Mucosa of stomach (tissue), 1 donor: Measurements from ENCODE around the gene PSMB4.
"Not testable (repeated sequence)": the region's sequence is repeated elsewhere in the genome, so short reads cannot be mapped to it uniquely, and the experiment has no call there.

ENCODE experiments used
- H3K27me3 ChIP-seq: one replicate; pipeline ENCODE4 v1.7.0; 2013; ENCODE audit warnings: mild to moderate bottlenecking, low read length; ENCODE audit not compliant: control insufficient read depth, insufficient read depth
- H3K36me3 ChIP-seq: one replicate; pipeline ENCODE4 v1.7.0; 2013; ENCODE audit warnings: low read length; ENCODE audit not compliant: control insufficient read depth, insufficient read depth
- H3K4me1 ChIP-seq: one replicate; pipeline ENCODE4 v1.7.0; 2013; ENCODE audit warnings: mild to moderate bottlenecking, low read length; ENCODE audit not compliant: control insufficient read depth, insufficient read depth
- H3K4me3 ChIP-seq: one replicate; pipeline ENCODE4 v1.7.0; 2013; ENCODE audit warnings: low read length
- H3K9ac ChIP-seq: one replicate; pipeline ENCODE4 v1.7.0; 2013; ENCODE audit warnings: mild to moderate bottlenecking, low read length, moderate library complexity
- H3K9me3 ChIP-seq: one replicate; pipeline ENCODE4 v1.7.0; 2013; ENCODE audit warnings: mild to moderate bottlenecking, low read length, moderate library complexity; ENCODE audit not compliant: control insufficient read depth
- donor health status: Pancreatic carcinoma.

Gene PSMB4

GRCh38 chr1:151370211-151370911 is 29.0 kb upstream of the PSMB4 start:
- H3K9ac ChIP-seq: peak overlapping the region; percentile 68
- peaks cover 22% of the 10 kb centered on the region for H3K36me3 ChIP-seq
- no peaks in the 10 kb centered on the region for H3K27me3 ChIP-seq
- H3K9me3 ChIP-seq: no peaks in the 10 kb centered on the region
- H3K4me1 ChIP-seq: peaks cover 53% of the 10 kb centered on the region
- no peak overlapping the region for H3K4me3 ChIP-seq

- peak overlapping the region; percentile 68 for H3K9ac ChIP-seq
- H3K4me1 ChIP-seq: peaks cover 53% of the 10 kb centered on the region
- peak overlapping the region; percentile 98 for H3K4me3 ChIP-seq
- H3K36me3 ChIP-seq: peaks cover 10% of the 10 kb centered on the region
- H3K27me3 ChIP-seq: no peaks in the 10 kb centered on the region
- H3K9me3 ChIP-seq: no peaks in the 10 kb centered on the region
These were observed 27.9 kb upstream of the PSMB4 start for GRCh38 chr1:151371370-151372057.

GRCh38 chr1:151372058-151372934 is 27.1 kb upstream of the PSMB4 start, which contains the start of gene SELENBP1:
Gene SELENBP1 (minus strand): TSS chr1:151372705. CDS start chr1:151372641, 64 bp downstream.
- H3K36me3 ChIP-seq: peaks cover 6% of the 10 kb centered on the region
- H3K27me3 ChIP-seq: no peaks in the 10 kb centered on the region
- peak within 1 kb of the TSS; percentile 68 for H3K9ac ChIP-seq
- peak within 1 kb of the TSS; percentile 98 for H3K4me3 ChIP-seq
- peaks cover 53% of the 10 kb centered on the region for H3K4me1 ChIP-seq
- H3K9me3 ChIP-seq: no peaks in the 10 kb centered on the region

- H3K9me3 ChIP-seq: no peaks in the 10 kb centered on the region
These were observed 26.2 kb upstream of the PSMB4 start for GRCh38 chr1:151373196-151373595.

GRCh38 chr1:151377150-151377884 is 22.1 kb upstream of the PSMB4 start:
- no peaks in the 10 kb centered on the region for H3K36me3 ChIP-seq

More at GRCh38 chr1:151373196-151373595, 26.2 kb upstream of the PSMB4 start:
- Histone ChIP-seq H3K27me3 (no peaks in the 10 kb centered on the region), H3K4me1 (peaks cover 50% of the 10 kb centered on the region), H3K36me3 (peaks cover 4% of the 10 kb centered on the region), H3K9ac (no peak overlapping the region), H3K4me3 (no peak overlapping the region)

GRCh38 chr1:151384584-151384983 is 14.8 kb upstream of the PSMB4 start:
- H3K9me3 ChIP-seq: no peaks in the 10 kb centered on the region
- H3K4me1 ChIP-seq: no peaks in the 10 kb centered on the region
- no peak overlapping the region for H3K9ac ChIP-seq
- no peaks in the 10 kb centered on the region for H3K27me3 ChIP-seq
- no peaks in the 10 kb centered on the region for H3K36me3 ChIP-seq
- H3K4me3 ChIP-seq: no peak overlapping the region

More at GRCh38 chr1:151377150-151377884, 22.1 kb upstream of the PSMB4 start:
- Histone ChIP-seq H3K4me1 (peaks cover 17% of the 10 kb centered on the region), H3K9ac (no peak overlapping the region), H3K27me3 (no peaks in the 10 kb centered on the region), H3K9me3 (no peaks in the 10 kb centered on the region), H3K4me3 (no peak overlapping the region)

- H3K4me3 ChIP-seq: no peak overlapping the region
- H3K4me1 ChIP-seq: peaks cover 2% of the 10 kb centered on the region
- no peak overlapping the region for H3K9ac ChIP-seq
- no peaks in the 10 kb centered on the region for H3K36me3 ChIP-seq
- no peaks in the 10 kb centered on the region for H3K9me3 ChIP-seq
- no peaks in the 10 kb centered on the region for H3K27me3 ChIP-seq
These were observed 13.4 kb upstream of the PSMB4 start for GRCh38 chr1:151386002-151386401.

GRCh38 chr1:151390221-151391078 is 8.9 kb upstream of the PSMB4 start:
- H3K9me3 ChIP-seq, H3K9ac ChIP-seq, H3K4me3 ChIP-seq, H3K36me3 ChIP-seq, H3K4me1 ChIP-seq, H3K27me3 ChIP-seq: not testable (repeated sequence)

- H3K4me3 ChIP-seq: no peak overlapping the region
- peaks cover 4% of the 10 kb centered on the region for H3K4me1 ChIP-seq
- no peaks in the 10 kb centered on the region for H3K9me3 ChIP-seq
- H3K9ac ChIP-seq: no peak overlapping the region
- H3K36me3 ChIP-seq: no peaks in the 10 kb centered on the region
- H3K27me3 ChIP-seq: no peaks in the 10 kb centered on the region
These were observed 8.3 kb upstream of the PSMB4 start for GRCh38 chr1:151391079-151391563.

- Histone ChIP-seq H3K36me3 (no peaks in the 10 kb centered on the region), H3K4me1 (peaks cover 4% of the 10 kb centered on the region), H3K27me3 (no peaks in the 10 kb centered on the region), H3K4me3 (no peak overlapping the region), H3K9ac (no peak overlapping the region), H3K9me3 (no peaks in the 10 kb centered on the region)
These were observed 5.8 kb upstream of the PSMB4 start for GRCh38 chr1:151393583-151393982.

GRCh38 chr1:151396265-151396664 is 3.1 kb upstream of the PSMB4 start:
- peaks cover 12% of the 10 kb centered on the region for H3K4me1 ChIP-seq
- H3K36me3 ChIP-seq, H3K9ac ChIP-seq, H3K9me3 ChIP-seq, H3K4me3 ChIP-seq, H3K27me3 ChIP-seq: not testable (repeated sequence)
